Liver (tissue), 3 donors: ENCODE data around the gene COL11A1.

ENCODE experiments used
- ATF3 ChIP-seq: IDR thresholded peaks from 2 replicates; pipeline ENCODE4 v1.6.1; 2016; ENCODE audit warnings: antibody characterized with exemption
- CTCF ChIP-seq: fragments of 150-350 bp; IDR thresholded peaks from 2 replicates; pipeline ENCODE4 v1.5.1; 2017; ENCODE audit warnings: improper control_type of control experiment, low read depth, low read length; ENCODE audit not compliant: missing input control
- EGR1 ChIP-seq, 2 donors: IDR thresholded peaks; 2 replicates each; pipeline ENCODE4 v1.6.1; 2016 to 2018; ENCODE audit warnings: antibody characterized with exemption in 2 of 2, low read depth in 2 of 2
- FOXA1 ChIP-seq: IDR thresholded peaks from 2 replicates; pipeline ENCODE4 v1.6.1; 2016; ENCODE audit warnings: antibody characterized with exemption
- GABPA ChIP-seq, 2 donors: IDR thresholded peaks in 1 of 2; conservative IDR thresholded peaks in 1 of 2; 2 replicates each; pipeline ENCODE4 v1.6.1; 2016; ENCODE audit warnings: antibody characterized with exemption in 2 of 2, mild to moderate bottlenecking in 1 of 2, moderate library complexity in 1 of 2
- JUND ChIP-seq, 2 donors: IDR thresholded peaks; 2 replicates each; pipeline ENCODE4 v1.6.1; 2016; ENCODE audit warnings: antibody characterized with exemption in 2 of 2
- MAX ChIP-seq: IDR thresholded peaks from 2 replicates; pipeline ENCODE4 v1.6.1; 2016; ENCODE audit warnings: antibody characterized with exemption
- RAD21 ChIP-seq, 2 donors: IDR thresholded peaks; 2 replicates each; pipeline ENCODE4 v1.6.1; 2016; ENCODE audit warnings: antibody characterized with exemption in 2 of 2, mild to moderate bottlenecking in 2 of 2
- REST ChIP-seq: IDR thresholded peaks from 2 replicates; pipeline ENCODE4 v1.6.1; 2016; ENCODE audit warnings: antibody characterized with exemption, mild to moderate bottlenecking
- SP1 ChIP-seq: IDR thresholded peaks from 2 replicates; pipeline ENCODE4 v1.6.1; 2018; ENCODE audit warnings: antibody characterized with exemption, mild to moderate bottlenecking
- YY1 ChIP-seq: IDR thresholded peaks from 2 replicates; pipeline ENCODE4 v1.6.1; 2016; ENCODE audit warnings: antibody characterized with exemption, mild to moderate bottlenecking
- donor health status: healthy.
- donor health status: healthy.

GRCh38 chr1:103146166-103146565 is 37.8 kb upstream of the COL11A1 start:
- TF ChIP-seq CTCF: no peak
- no peak for TF ChIP-seq MAX
- TF ChIP-seq GABPA (IDR thresholded peaks at IDR 0.05 in 1 of 2, conservative IDR thresholded peaks at IDR 0.05 in 1 of 2): no peak
- TF ChIP-seq JUND (IDR thresholded peaks at IDR 0.05): no peak
- no peak for TF ChIP-seq ATF3
- TF ChIP-seq RAD21 (IDR thresholded peaks at IDR 0.05): no peak
- TF ChIP-seq YY1: no peak
- TF ChIP-seq REST: no peak
- TF ChIP-seq SP1: no peak
- no peak for TF ChIP-seq FOXA1
- TF ChIP-seq EGR1 (IDR thresholded peaks at IDR 0.05; ENCODE audit: low read depth in 2 of 2): no peak
